CD4-positive, alpha-beta T cell treated with Interleukin-12 subunit alpha and Interleukin-12 subunit beta, for 1 hour (primary cell): ENCODE data around the gene FXYD5.
A peak's percentile ranks its signal among the peaks of the same experiment; 100 is the strongest.

Experiments used
- DNase-seq: peaks from one replicate; pipeline ENCODE4 v3.0.0-alpha.2; 2020

FXYD5 gene

GRCh38 chr19:35157431-35157830 lies 2.9 kb downstream of the FXYD5 start:
- no peak for DNase-seq

DNA sequence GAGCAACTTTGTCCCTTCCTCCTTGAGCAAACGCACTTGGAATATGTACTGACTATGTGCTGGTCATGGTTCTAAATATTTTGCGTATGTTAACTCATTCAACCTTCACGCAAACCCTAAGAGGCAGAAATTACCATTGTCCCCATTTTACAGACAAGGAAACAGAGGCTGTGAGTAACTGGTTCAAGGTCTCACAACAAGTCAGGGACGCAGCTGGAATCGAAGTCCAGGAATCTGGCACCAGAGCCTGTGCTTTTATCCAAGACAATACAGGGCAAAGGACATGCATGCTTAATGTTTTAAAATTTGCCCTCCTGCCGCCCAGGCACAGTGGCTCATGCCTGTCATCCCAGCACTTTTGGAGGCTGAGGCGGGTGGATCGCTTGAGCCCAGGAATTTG lies 5.1 kb downstream of the FXYD5 start:
- no peak for DNase-seq

DNA sequence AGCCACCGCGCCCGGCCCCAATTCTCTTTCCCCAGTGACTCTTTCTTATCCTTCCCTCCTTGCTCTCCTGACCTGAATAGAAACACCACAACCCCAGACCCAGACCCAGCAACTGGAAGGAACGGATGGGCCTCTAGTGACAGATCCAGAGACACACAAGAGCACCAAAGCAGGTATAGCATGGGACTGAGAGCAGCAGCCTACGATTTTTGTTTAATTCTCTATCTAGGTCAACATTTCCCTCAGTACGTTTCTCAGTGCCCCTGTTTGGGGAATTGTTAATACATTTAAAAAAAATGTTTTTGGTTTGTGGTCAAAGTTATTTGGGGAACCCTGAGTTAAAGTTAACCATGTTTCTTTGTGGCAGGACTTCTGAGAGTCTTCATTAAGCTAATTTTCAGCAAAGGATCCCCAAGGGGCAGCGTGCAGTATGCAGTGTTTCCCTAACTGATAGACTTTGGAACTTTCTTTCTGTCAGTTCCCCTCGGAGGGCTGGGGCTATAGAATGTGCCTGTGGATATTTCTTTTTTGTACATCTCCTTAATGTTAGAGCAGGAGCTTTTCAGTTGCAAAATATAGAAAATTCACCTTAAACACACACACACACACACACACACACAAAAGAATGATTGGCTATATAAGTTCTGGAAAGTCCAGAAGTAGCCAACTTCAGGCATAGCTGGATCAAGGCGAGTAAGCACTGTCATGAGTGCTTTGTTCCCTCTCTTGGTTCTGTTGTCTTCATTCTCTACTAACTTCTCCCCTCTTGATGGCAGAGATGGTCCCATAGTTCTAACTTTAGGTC lies 6.3 kb downstream of the FXYD5 start:
- DNase-seq: no peak

GRCh38 chr19:35161434-35161743 lies 6.9 kb downstream of the FXYD5 start:
- no peak for DNase-seq

DNA sequence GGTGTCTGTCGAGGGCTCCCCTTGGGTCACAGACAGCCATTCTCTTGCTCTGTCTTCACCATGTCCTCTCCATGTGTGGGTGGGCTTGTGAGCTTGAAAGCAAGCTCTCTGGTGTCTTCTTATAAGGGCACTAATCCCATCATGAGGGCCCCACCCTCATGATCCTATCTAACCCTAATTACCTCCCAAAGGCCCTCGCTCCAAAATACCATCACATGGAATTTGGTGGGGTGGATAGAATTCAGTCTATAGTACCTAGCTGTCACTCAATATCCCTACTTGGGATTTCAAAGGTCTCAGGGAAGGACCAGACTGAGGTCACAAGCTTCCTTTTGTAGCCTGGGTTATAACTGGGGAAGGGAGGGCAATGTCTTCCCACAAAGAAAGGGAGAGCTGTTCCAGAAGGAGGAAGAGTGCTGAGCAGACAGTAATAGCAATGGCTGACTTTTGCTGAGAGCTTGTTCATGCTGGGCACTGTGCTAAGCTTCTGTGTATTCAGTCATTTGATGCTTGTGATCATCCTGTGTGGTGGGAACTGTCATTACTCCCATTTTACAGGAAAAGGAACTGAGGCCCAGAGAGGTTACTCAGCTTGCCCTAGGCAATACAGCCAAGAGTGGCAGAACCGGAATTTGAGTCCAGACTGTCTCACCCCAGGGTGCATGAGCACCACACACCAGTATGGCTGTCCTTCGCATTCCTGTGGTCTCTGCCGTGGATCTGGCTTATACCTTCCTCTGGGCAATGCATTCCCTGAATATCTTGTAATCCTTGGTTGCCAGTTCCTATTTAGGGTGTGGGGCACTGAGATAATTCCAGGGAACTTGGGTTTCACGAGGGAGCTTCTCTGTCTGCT lies 8.2 kb downstream of the FXYD5 start:
- no peak for DNase-seq

- DNase-seq: no peak
Observed at GRCh38 chr19:35164418-35164817, 9.9 kb downstream of the FXYD5 start.

DNA sequence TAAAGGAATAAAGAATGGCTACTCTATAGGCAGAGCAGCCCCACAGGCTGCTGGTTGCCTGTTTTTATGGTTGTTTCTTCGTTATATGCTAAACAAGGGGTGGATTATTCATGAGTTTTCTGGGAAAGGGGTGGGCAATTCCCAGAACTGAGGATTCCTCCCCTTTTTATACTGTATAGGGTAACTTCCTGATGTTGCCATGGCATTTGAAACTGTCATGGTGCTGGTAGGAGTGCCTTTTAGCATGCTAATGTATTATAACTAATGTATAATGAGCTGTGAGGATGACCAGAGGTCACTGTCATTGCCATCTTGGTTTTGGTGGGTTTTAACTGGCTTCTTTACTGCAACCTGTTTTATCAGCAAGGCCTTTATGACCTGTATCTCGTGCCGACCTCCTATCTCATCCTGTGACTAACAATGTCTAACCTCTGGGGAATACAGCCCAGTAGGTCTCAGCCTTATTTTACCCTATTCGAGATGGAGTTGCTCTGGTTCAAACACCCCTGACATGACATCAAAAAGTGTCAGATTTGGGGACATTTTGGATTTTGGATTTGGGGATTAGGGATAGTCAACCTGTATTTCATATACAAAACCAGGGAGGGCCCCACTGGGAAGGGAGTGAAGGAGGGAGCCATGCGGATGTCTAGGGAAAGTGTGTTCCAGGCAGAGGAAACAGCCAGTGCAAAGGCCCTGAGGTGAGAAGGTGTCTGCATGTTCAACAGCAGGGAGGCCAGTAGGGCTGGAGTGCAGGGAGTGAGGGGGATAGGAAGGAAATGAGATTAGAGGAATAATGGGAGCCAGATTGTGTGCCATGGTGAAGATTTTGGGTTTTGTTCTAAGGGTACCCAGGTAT lies 10.9 kb downstream of the FXYD5 start:
- no peak for DNase-seq

GRCh38 chr19:35166100-35167063 lies 11.8 kb downstream of the FXYD5 start:
- no peak for DNase-seq

DNA sequence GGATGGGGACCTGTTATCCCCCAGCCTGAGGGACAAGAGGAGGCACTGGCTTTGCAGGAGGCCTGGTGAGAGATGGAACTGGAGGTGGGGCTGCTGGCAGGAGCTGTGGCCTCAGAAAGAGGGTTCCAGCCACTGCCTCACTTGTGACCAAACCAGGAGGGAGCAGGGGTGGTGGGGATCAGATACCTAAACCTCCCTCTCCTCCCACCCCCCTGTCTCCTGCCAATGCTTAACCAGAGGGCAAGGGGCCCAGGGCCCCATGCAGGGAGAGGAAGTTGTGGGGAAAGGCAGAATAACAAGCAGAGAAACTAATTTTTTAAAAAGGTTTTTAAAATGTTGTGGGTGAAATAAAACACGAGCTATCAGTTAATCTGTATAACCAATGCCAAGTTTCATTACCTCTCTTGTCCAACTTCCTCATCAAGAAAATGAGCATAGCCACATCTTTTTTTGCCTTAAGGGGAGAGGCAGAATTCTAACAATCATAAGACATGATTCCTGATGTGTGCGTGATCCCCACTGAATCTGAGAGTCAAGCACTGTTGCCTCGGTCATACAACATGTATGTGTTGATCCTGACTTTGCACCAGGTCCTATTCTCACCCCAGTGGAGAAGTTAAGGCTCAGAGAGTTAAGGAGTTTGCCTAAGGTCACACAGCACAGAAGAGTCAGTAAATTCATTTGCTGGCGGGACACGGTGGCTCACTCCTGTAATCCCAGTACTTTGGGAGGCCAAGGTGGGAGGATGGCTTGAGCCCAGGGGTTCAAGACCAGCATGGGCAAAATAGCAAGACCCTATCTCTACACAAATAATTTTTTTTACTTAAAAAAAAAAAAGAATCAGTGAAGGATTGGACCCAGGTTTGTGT lies 12.9 kb downstream of the FXYD5 start:
- peak; percentile 20 for DNase-seq

GRCh38 chr19:35168196-35168595 lies 13.7 kb downstream of the FXYD5 start:
- no peak for DNase-seq

DNA sequence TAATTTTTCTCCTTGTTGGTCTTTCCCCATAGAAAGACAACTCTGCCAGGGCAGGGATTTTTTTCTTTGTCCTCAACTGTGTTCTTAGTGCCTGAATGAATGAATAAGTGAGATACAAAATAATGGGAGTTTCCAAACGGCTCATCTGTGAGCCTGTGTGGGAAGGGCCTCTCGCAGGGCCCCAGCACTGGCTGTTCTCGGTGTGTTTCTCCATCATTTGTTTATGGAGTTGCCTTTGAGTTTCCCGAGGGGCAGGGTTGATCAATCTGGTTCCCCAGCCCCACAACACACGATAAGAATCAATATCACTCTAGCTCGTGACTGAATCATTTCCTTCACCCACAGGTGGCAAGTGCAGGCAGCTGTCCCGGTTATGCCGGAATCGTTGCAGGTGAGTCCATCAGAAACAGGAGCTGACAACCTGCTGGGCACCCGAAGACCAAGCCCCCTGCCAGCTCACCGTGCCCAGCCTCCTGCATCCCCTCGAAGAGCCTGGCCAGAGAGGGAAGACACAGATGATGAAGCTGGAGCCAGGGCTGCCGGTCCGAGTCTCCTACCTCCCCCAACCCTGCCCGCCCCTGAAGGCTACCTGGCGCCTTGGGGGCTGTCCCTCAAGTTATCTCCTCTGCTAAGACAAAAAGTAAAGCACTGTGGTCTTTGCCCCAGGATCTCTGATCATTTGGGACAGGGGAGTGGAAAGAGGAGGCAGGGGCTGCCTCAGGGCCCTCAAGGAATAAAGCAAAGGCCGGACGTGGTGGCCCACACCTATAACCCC lies 14.9 kb downstream of the FXYD5 start:
- DNase-seq: no peak

GRCh38 chr19:35170359-35171061 lies 16.0 kb downstream of the FXYD5 start:
- DNase-seq: no peak

DNA sequence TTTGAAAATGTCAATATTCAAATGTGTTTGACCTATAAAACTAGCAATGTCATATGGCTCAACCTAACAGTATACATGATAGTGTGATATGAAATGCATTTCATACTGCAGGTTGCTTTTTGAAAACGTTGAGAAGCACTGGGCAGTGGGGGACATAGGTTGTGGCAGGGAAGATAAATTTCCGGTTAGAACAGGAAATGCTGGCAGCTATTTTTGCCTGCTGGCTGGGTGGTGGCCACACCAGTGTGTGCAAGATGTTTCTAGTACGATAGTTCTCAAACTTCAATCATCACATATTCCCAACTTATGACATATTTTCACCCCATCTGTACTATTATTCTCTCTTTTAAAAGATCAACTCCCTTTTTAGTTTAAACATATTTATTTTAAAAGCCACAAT lies 17.2 kb downstream of the FXYD5 start:
- no peak for DNase-seq

DNA sequence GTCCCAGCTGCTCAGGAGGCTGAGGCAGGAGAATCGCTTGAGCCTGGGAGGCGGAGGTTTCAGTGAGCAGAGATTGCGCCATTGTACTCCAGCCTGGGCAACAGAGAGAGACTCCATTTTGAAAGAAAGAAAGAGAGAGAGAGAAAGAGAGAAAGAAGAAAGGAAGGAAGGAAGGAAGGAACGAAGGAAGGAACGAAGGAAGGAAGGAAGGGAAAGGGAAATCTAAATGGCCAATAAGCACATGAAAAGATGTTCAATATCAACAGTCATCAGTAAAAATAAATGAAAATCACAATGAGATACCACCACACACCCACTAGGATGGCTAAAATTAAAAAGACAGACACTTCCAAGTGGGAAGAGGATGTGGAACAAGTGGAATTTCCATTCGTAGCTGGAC lies 19.7 kb downstream of the FXYD5 start:
- DNase-seq: no peak

- no peak for DNase-seq
Observed at GRCh38 chr19:35176181-35176570, 21.6 kb downstream of the FXYD5 start.

DNA sequence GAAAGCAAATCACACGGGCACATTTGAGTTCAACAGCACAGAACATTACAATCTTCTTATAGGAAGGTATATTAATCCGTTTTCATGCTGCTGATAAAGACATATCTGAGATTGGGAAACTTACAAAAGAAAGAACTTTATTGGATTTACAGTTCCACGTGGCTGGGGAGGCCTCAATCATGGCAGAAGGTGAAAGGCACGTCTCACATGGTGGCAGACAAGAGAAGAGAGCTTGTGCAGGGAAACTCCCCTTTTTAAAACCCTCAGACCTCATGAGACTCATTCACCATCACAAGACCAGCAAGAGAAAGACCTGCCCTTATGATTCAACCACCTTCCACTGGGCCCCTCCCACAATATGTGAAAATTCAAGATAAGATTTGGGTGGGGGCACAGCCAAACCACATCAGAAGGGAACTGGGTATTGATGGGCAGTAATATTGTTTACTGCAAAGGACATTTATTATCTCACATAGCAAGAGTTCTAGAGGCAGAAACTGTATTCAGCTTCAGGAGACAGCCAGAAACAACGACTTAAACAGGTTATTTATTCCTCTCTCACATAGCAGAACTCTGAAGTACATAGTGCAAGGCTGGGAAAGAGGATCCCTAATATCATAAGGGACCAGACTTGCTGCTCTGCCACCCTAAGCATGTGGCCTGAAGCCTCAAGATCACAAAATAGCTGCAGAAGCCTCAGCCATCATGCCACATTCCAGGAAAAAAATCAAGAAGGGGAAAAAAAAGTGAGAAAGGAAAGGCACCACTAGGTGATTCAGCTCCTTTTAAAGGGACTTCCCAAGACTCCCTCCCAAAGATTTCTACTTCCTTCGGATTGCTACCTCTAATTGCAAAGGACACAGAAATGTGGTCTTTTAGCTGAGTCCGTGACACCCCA lies 23.1 kb downstream of the FXYD5 start:
- no peak for DNase-seq

GRCh38 chr19:35178701-35179100 lies 24.2 kb downstream of the FXYD5 start:
- no peak for DNase-seq

DNA sequence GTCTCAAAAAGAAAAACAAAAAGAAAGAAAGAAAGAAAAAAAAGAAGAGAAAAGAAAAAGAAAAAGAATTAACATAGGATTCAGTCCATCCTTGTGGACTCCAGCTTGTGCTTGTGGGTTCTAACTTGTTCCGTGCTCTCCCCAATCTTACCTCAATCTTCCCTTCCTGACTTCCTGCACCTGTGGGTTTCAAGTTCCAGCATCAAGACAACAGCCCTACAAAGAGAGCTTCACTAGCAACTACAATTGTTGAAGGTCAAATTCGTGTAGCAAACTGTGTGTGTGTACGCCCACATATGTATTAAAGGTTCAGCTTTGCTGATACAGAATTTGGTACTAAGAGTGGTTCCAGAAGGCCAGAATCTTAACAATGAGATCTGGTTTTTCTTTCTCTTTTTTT lies 25.3 kb downstream of the FXYD5 start:
- DNase-seq: no peak

- no peak for DNase-seq
Observed at GRCh38 chr19:35181387-35181786, 26.9 kb downstream of the FXYD5 start.
